T-helper 1 cell (primary cell): ENCODE results near the gene FAM228A.
A peak's percentile ranks its signal among the peaks of the same experiment; 100 is the strongest.
"Not testable (repeated sequence)": the region's sequence is repeated elsewhere in the genome, so short reads cannot be mapped to it uniquely, and the experiment has no call there.

ENCODE experiments used
- DNase-seq, 5 donors: peaks; one replicate each; pipeline ENCODE4 v3.0.0-alpha.2; 2012 to 2020
- total RNA-seq, 4 donors: gene quantifications; one replicate each; lab custom pipeline; 2026; lab: John Stamatoyannopoulos, UW

The FAM228A gene
- total RNA-seq, result 0 to 0.15 (median 0.14) reads per million in 4 donors

- DNase-seq, result no peak
Observed at GRCh38 chr2:24174851-24175277, at the start of gene FAM228A. TSS of gene FAM228A (plus strand) at chr2:24175053. CDS start at chr2:24175481, 428 bp downstream.

- no peak for DNase-seq
Observed at GRCh38 chr2:24125956-24126355, 48.9 kb upstream of the FAM228A start.

GRCh38 chr2:24132543-24132942 lies 42.3 kb upstream of the FAM228A start:
- DNase-seq, result no peak

- DNase-seq, result not testable (repeated sequence)
Observed at GRCh38 chr2:24140305-24140704, 34.5 kb upstream of the FAM228A start.

GRCh38 chr2:24147364-24147763 lies 27.5 kb upstream of the FAM228A start:
- DNase-seq, result no peak

GRCh38 chr2:24152413-24153197 lies 22.2 kb upstream of the FAM228A start:
- no peak for DNase-seq

GRCh38 chr2:24153478-24153877 lies 21.4 kb upstream of the FAM228A start:
- DNase-seq, result no peak

- no peak for DNase-seq
Observed at GRCh38 chr2:24158131-24158530, 16.7 kb upstream of the FAM228A start.

- DNase-seq, result no peak
Observed at GRCh38 chr2:24159708-24160107, 15.1 kb upstream of the FAM228A start.

- no peak for DNase-seq
Observed at GRCh38 chr2:24160761-24161160, 14.1 kb upstream of the FAM228A start.

- no peak for DNase-seq
Observed at GRCh38 chr2:24162494-24162893, 12.4 kb upstream of the FAM228A start.

- no peak for DNase-seq
Observed at GRCh38 chr2:24163186-24163585, 11.7 kb upstream of the FAM228A start.

- DNase-seq, result no peak
Observed at GRCh38 chr2:24163601-24164000, 11.3 kb upstream of the FAM228A start.

- peak in 2 of 5 donors; percentile 7 to 23 for DNase-seq
Observed at GRCh38 chr2:24164416-24164973, 10.4 kb upstream of the FAM228A start.

- DNase-seq, result no peak
Observed at GRCh38 chr2:24169023-24169422, 5.8 kb upstream of the FAM228A start.

- DNase-seq, result no peak
Observed at GRCh38 chr2:24175631-24176187, 856 bp downstream of the FAM228A start.

GRCh38 chr2:24176326-24176725 lies 1.5 kb downstream of the FAM228A start:
- no peak for DNase-seq

GRCh38 chr2:24179683-24180082 lies 4.8 kb downstream of the FAM228A start:
- DNase-seq, result no peak

- DNase-seq, result no peak
Observed at GRCh38 chr2:24181849-24182248, 7.0 kb downstream of the FAM228A start.

GRCh38 chr2:24182507-24182906 lies 7.7 kb downstream of the FAM228A start:
- no peak for DNase-seq

- no peak for DNase-seq
Observed at GRCh38 chr2:24183366-24184069, 8.7 kb downstream of the FAM228A start.

GRCh38 chr2:24189551-24189950 lies 14.7 kb downstream of the FAM228A start:
- no peak for DNase-seq

- DNase-seq, result no peak
Observed at GRCh38 chr2:24190503-24190902, 15.7 kb downstream of the FAM228A start.
